B cell (primary cell): ENCODE measurements around the gene HDAC9. TPM values are rescaled to one million over a fixed set of nuclear protein-coding genes. Genes with fewer than 3 reads are reported as not detected.

Experiments
- ATAC-seq: fragments of 200-7000 bp; cut with Tn5 transposase; one replicate; pipeline ENCODE4 v1.10.0; 2021; ENCODE audit warnings: low read depth, mild to moderate bottlenecking, moderate number of reproducible peaks, moderate library complexity
- CTCF ChIA-PET: fragments of 350-600 bp; sonication (Branson Sonifier 250); formaldehyde crosslinking; loops from one replicate; lab custom pipeline; 2021; ENCODE audit warnings: antibody characterized with exemption, inconsistent platforms; lab: Charles Lee
- POLR2A ChIA-PET: fragments of 350-600 bp; sonication (Branson Sonifier 250); formaldehyde crosslinking; loops from one replicate; lab custom pipeline; 2021; ENCODE audit warnings: antibody characterized with exemption; lab: Charles Lee
- DNase-seq: peaks from one replicate; pipeline ENCODE4 v3.0.0; 2013
- H2AFZ ChIP-seq: 2 replicates; pipeline ENCODE4 v1.6.1; 2012; ENCODE audit warnings: mild to moderate bottlenecking, low read depth, low read length; ENCODE audit not compliant: insufficient read depth, poor library complexity, severe bottlenecking
- H3K27ac ChIP-seq, 2 donors: 1 replicate in 1 of 2; 2 replicates in 1 of 2; pipeline ENCODE4 v1.5.1; 2012 to 2013; ENCODE audit warnings: low read length in 2 of 2, mild to moderate bottlenecking in 2 of 2, moderate library complexity in 1 of 2
- H3K27me3 ChIP-seq, 4 experiments: fragments of 200-600 bp in 1 of 4; sonication (generic) in 1 of 4; replicated peaks in 1 of 4; 1 replicate in 2 of 4; 2 replicates in 2 of 4; pipeline versions ENCODE4 v1.6.1 to v1.7.0; 2013 to 2016; ENCODE audit warnings: low read length in 3 of 4, mild to moderate bottlenecking in 2 of 4, mixed read lengths in 1 of 4, moderate library complexity in 1 of 4; ENCODE audit not compliant: insufficient read depth in 4 of 4, control insufficient read depth in 3 of 4; ENCODE audit errors: control extremely low read depth in 1 of 4
- H3K36me3 ChIP-seq, 2 experiments: replicated peaks in 1 of 2; 1 replicate in 1 of 2; 2 replicates in 1 of 2; pipeline versions ENCODE4 v1.6.1 to v1.7.1; 2013; ENCODE audit warnings: low read length in 1 of 2; ENCODE audit not compliant: insufficient read depth in 2 of 2, control insufficient read depth in 1 of 2; ENCODE audit errors: control extremely low read depth in 1 of 2, extremely low read depth in 1 of 2
- H3K4me1 ChIP-seq, 2 donors: fragments of 200-600 bp in 1 of 2; sonication (generic) in 1 of 2; 1 replicate in 1 of 2; 2 replicates in 1 of 2; pipeline versions ENCODE4 v1.5.1 to v1.6.1; 2013 to 2017; ENCODE audit warnings: low read length in 2 of 2; ENCODE audit not compliant: control insufficient read depth in 2 of 2, insufficient read depth in 2 of 2
- H3K4me2 ChIP-seq: replicated peaks from 2 replicates; pipeline ENCODE3; 2012; ENCODE audit warnings: mild to moderate bottlenecking, low read depth, low read length; ENCODE audit not compliant: poor library complexity, severe bottlenecking
- H3K4me3 ChIP-seq, 5 experiments: fragments of 200-600 bp in 1 of 5; sonication (generic) in 1 of 5; 1 replicate in 3 of 5; 2 replicates in 2 of 5; pipeline versions ENCODE4 v1.5.1 to v1.7.0; 2011 to 2016; ENCODE audit warnings: low read length in 4 of 5, mild to moderate bottlenecking in 4 of 5, low read depth in 2 of 5, control low read depth in 1 of 5, moderate library complexity in 1 of 5; ENCODE audit not compliant: insufficient read depth in 1 of 5; ENCODE audit errors: control extremely low read depth in 1 of 5, extremely low read depth in 1 of 5
- H3K79me2 ChIP-seq: fragments of 200-600 bp; sonication (generic); one replicate; pipeline ENCODE4 v1.6.0; 2016; ENCODE audit warnings: low read length; ENCODE audit not compliant: control insufficient read depth, insufficient read depth
- H3K9ac ChIP-seq: fragments of 200-600 bp; sonication (generic); 2 replicates; pipeline ENCODE4 v1.6.1; 2017; ENCODE audit warnings: mild to moderate bottlenecking, low read length, moderate library complexity
- H3K9me3 ChIP-seq, 3 donors: one replicate each; pipeline versions ENCODE4 v1.6.1 to v1.7.1; 2013; ENCODE audit warnings: low read length in 2 of 3; ENCODE audit not compliant: control insufficient read depth in 2 of 3, insufficient read depth in 1 of 3; ENCODE audit errors: control extremely low read depth in 1 of 3
- H4K20me1 ChIP-seq: 2 replicates; pipeline ENCODE4 v1.6.0; 2012; ENCODE audit warnings: mild to moderate bottlenecking, low read length; ENCODE audit not compliant: insufficient read depth, control insufficient read depth, poor library complexity, severe bottlenecking
- H3K27ac Mint-ChIP-seq: one replicate; pipeline ENCODE4 v1.8.0; 2021; ENCODE audit warnings: mixed read lengths
- H3K27me3 Mint-ChIP-seq: one replicate; pipeline ENCODE4 v1.8.0; 2021; ENCODE audit warnings: mixed read lengths
- H3K4me1 Mint-ChIP-seq: one replicate; pipeline ENCODE4 v1.8.0; 2021; ENCODE audit warnings: mixed read lengths
- H3K4me3 Mint-ChIP-seq: one replicate; pipeline ENCODE4 v1.8.0; 2021; ENCODE audit warnings: mixed read lengths
- H3K9me3 Mint-ChIP-seq: one replicate; pipeline ENCODE4 v1.8.0; 2022; ENCODE audit warnings: mixed read lengths; ENCODE audit not compliant: insufficient read depth
- CTCF ChIP-seq: fragments of 200-600 bp; IDR thresholded peaks from one replicate; pipeline ENCODE4 v1.8.0; 2022; ENCODE audit warnings: antibody characterized with exemption, mild to moderate bottlenecking
- EZH2 ChIP-seq: IDR thresholded peaks from 2 replicates; pipeline ENCODE4 v1.6.1; 2012; ENCODE audit warnings: borderline replicate concordance, low read depth, mild to moderate bottlenecking, moderate library complexity, low read length; ENCODE audit not compliant: insufficient read depth, poor library complexity, severe bottlenecking
- intact Hi-C: fragments of 100-400 bp; cut with micrococcal nuclease; formaldehyde crosslinking; loops from one replicate; pipeline ENCODE4 v1.10.0; 2022
- polyA plus RNA-seq: library from polyadenylated mRNA; depleted of rRNA; stranded (reverse); fragments of >200 nt; gene quantifications from 2 replicates; pipeline ENCODE4 v1.2.3, GENCODE V29; 2012
- total RNA-seq, 2 donors: library from RNA; stranded (reverse); fragments of 120-200 nt in 1 of 2; gene quantifications; 1 replicate in 1 of 2; 2 replicates in 1 of 2; pipeline versions ENCODE4 v1.2.3 to v1.2.4, GENCODE V29; 2013 to 2022

The HDAC9 gene
- total and polyA plus RNA-seq, 2 donors (not counting 1 experiment from before 2014, with no cell fraction given): 49.1 to 64.8 TPM

GRCh38 chr7:18626086-18626485 is 130.5 kb downstream of the HDAC9 start:
- H3K4me3 Mint-ChIP-seq: no peak overlapping the region
- H3K4me1 Mint-ChIP-seq: no peaks in the 10 kb centered on the region
- TF ChIP-seq EZH2 (no peak), CTCF (no peak)
- Histone ChIP-seq H4K20me1 (no peaks in the 10 kb centered on the region), H3K4me2 (no peak overlapping the region), H3K36me3 (peaks cover 20 to 57% of the 10 kb centered on the region in 2 experiments), H3K4me1 (no peaks in the 10 kb centered on the region), H3K9ac (no peak overlapping the region), H3K27ac (no peak overlapping the region), H3K27me3 (no peaks in the 10 kb centered on the region), H3K9me3 (no peaks in the 10 kb centered on the region), H3K79me2 (no peaks in the 10 kb centered on the region), H3K4me3 (no peak overlapping the region), H2AFZ (no peak overlapping the region)
- H3K27me3 Mint-ChIP-seq: no peaks in the 10 kb centered on the region
- intact Hi-C loops: loop anchor here (5.0 kb wide), 1 partner anchor 46 kb away; no protein-coding TSS in a partner anchor
- H3K9me3 Mint-ChIP-seq: no peaks in the 10 kb centered on the region
- ChIA-PET CTCF (interaction anchor here (1.2 kb wide), 2 partner anchors 38 to 40 kb away, joined by 3 read pairs; no protein-coding TSS in a partner anchor), POLR2A (no interaction called here)
- peak overlapping the region; percentile 34 for H3K27ac Mint-ChIP-seq
- no peak for ATAC-seq
- DNase-seq: no peak

- ATAC-seq (no peak), DNase-seq (no peak)
- no peaks in the 10 kb centered on the region for H3K27me3 ChIP-seq
- Mint-ChIP-seq H3K27ac (peak overlapping the region; percentile 1), H3K9me3 (no peaks in the 10 kb centered on the region), H3K4me1 (no peaks in the 10 kb centered on the region), H3K4me3 (no peak overlapping the region), H3K27me3 (no peaks in the 10 kb centered on the region)
- peaks cover 20 to 63% of the 10 kb centered on the region in 2 experiments for H3K36me3 ChIP-seq
- no peaks in the 10 kb centered on the region for H3K79me2 ChIP-seq
- ChIA-PET POLR2A (no interaction called here), CTCF (interaction anchor here (0.6 to 1.2 kb wide), 2 partner anchors 9 to 39 kb away, joined by 3 read pairs; no protein-coding TSS in a partner anchor)
- no peaks in the 10 kb centered on the region for H3K9me3 ChIP-seq
- H3K27ac ChIP-seq: no peak overlapping the region
- no peak overlapping the region for H2AFZ ChIP-seq
- TF ChIP-seq CTCF (no peak), EZH2 (no peak)
- no peak overlapping the region for H3K4me3 ChIP-seq
- intact Hi-C loops: loop anchor here (5.0 kb wide), 1 partner anchor 46 kb away; no protein-coding TSS in a partner anchor
- H3K4me1 ChIP-seq: no peaks in the 10 kb centered on the region
- no peak overlapping the region for H3K9ac ChIP-seq
- no peaks in the 10 kb centered on the region for H4K20me1 ChIP-seq
- no peak overlapping the region for H3K4me2 ChIP-seq
Observed at GRCh38 chr7:18626717-18627116, 131.2 kb downstream of the HDAC9 start.
